Left lung (tissue), 10 donors: ENCODE data around the gene BLOC1S5. TPM values are rescaled to one million over a fixed set of nuclear protein-coding genes. Genes with fewer than 3 reads are reported as not detected.

ENCODE experiments used
- ATAC-seq: fragments of 200-7000 bp; cut with Tn5 transposase; one replicate; pipeline ENCODE4 v1.9.1; 2020; ENCODE audit warnings: moderate library complexity
- DNase-seq, 4 donors: peaks; one replicate each; pipeline ENCODE4 v3.0.0-alpha.2; 2013 to 2020
- H3K27ac ChIP-seq, 2 donors: fragments of 200-600 bp; sonication (generic) in 1 of 2; one replicate each; pipeline versions ENCODE4 v1.5.0 to v1.8.0; 2020 to 2021
- H3K27me3 ChIP-seq, 2 donors: fragments of 200-600 bp; sonication (generic) in 1 of 2; one replicate each; pipeline versions ENCODE4 v1.5.0 to v1.8.0; 2020 to 2021
- H3K36me3 ChIP-seq, 2 donors: fragments of 200-600 bp; sonication (generic) in 1 of 2; one replicate each; pipeline versions ENCODE4 v1.5.0 to v1.8.0; 2020 to 2021
- H3K4me1 ChIP-seq, 2 donors: fragments of 200-600 bp; one replicate each; pipeline ENCODE4 v1.8.0; 2021
- H3K4me3 ChIP-seq, 2 donors: fragments of 200-600 bp; sonication (generic) in 1 of 2; one replicate each; pipeline versions ENCODE4 v1.5.0 to v1.8.0; 2020 to 2021; ENCODE audit warnings: mild to moderate bottlenecking in 1 of 2
- H3K9me3 ChIP-seq, 2 donors: fragments of 200-600 bp; sonication (generic) in 1 of 2; one replicate each; pipeline versions ENCODE4 v1.5.0 to v1.8.0; 2020 to 2021
- CTCF ChIP-seq, 2 donors: fragments of 200-600 bp; sonication (generic) in 1 of 2; IDR thresholded peaks; one replicate each; pipeline versions ENCODE4 v1.5.0 to v1.8.0; 2021; ENCODE audit warnings: antibody characterized with exemption in 2 of 2
- intact Hi-C, 2 donors: fragments of 100-400 bp; cut with DNase I; formaldehyde crosslinking; loops; one replicate each; pipeline versions ENCODE4 v1.11.2 to v1.14.2; 2022
- polyA plus RNA-seq, 6 donors: library from polyadenylated mRNA; unstranded; fragments of 120-200 nt; gene quantifications; one replicate each; pipeline ENCODE4 v1.2.1, GENCODE V29; 2013; ENCODE audit not compliant: insufficient read length in 6 of 6
- total RNA-seq, 2 donors: library from RNA; stranded (reverse); fragmentation: NEBNext Ultra II Directional; extraction: Animal tissue kit (Norgen Biotek cat#: 25700); gene quantifications; one replicate each; pipeline ENCODE4 v1.2.1, GENCODE V29; 2021
- donor health status: DM: no; HTN: yes; CAD: no.
- donor health status: DM: no; HTN: no; CAD: no.

BLOC1S5 gene
- total and polyA plus RNA-seq, 8 donors: 10.8 to 22.6 (median 18.7) TPM

- DNase-seq (no peak), ATAC-seq (no peak)
- H3K36me3 ChIP-seq: peaks cover 0 to 26% of the 10 kb centered on the region in 2 donors
- H3K27ac ChIP-seq: no peak overlapping the region
- TF ChIP-seq CTCF (IDR thresholded peaks at IDR 0.05): no peak
- no peak overlapping the region for H3K4me3 ChIP-seq
- H3K27me3 ChIP-seq: no peaks in the 10 kb centered on the region
- H3K9me3 ChIP-seq: no peaks in the 10 kb centered on the region
- peaks cover 0 to 17% of the 10 kb centered on the region in 2 donors for H3K4me1 ChIP-seq
- intact Hi-C loops: no loop called here
These were observed 2.5 kb downstream of the BLOC1S5 start for GRCh38 chr6:8061736-8062135.

DNA sequence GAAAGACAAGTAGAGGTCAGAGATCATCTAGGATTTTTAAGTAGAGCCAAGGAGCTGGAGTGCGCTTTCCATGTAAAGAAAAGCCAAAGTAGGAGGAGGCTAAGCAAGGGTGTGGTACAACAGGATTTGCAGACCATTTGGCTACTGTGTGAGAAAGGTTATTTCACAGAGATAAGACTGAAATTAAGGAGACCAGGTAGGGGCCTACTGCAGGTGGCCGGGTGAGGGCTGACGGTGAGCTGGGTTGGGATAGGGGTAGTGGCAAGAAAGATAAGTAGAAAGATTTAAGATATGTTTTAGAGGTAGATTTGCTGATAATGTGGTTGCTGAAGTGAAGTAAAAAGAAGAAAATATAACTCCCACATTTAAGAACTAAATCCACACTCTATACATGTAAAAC, 3.8 kb downstream of the BLOC1S5 start:
- no peaks in the 10 kb centered on the region for H3K27me3 ChIP-seq
- H3K4me3 ChIP-seq: no peak overlapping the region
- intact Hi-C loops: no loop called here
- ATAC-seq (no peak), DNase-seq (no peak)
- H3K36me3 ChIP-seq: peaks cover 0 to 38% of the 10 kb centered on the region in 2 donors
- no peak overlapping the region for H3K27ac ChIP-seq
- H3K9me3 ChIP-seq: no peaks in the 10 kb centered on the region
- H3K4me1 ChIP-seq: peaks cover 0 to 17% of the 10 kb centered on the region in 2 donors
- TF ChIP-seq CTCF (IDR thresholded peaks at IDR 0.05): no peak

DNA sequence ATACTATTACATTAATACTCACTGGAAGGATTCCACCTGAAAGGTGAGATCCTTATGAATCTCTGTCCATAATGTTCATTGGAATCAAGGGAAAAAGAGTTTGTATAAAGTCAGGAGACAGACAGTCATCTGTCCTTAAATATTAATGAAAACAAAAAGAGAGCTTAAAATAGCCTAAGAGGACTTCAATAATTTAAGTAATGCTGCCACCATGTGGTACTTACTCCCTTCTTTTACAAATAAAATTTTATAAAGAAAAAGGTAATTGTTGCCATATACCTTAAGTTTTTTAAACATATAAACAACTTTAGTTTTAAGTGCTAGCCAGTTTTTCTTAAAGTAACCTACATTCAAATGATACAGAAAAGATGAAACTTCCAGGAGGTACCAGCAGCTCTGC, 5.1 kb downstream of the BLOC1S5 start:
- H3K36me3 ChIP-seq: peaks cover 0 to 38% of the 10 kb centered on the region in 2 donors

DNA sequence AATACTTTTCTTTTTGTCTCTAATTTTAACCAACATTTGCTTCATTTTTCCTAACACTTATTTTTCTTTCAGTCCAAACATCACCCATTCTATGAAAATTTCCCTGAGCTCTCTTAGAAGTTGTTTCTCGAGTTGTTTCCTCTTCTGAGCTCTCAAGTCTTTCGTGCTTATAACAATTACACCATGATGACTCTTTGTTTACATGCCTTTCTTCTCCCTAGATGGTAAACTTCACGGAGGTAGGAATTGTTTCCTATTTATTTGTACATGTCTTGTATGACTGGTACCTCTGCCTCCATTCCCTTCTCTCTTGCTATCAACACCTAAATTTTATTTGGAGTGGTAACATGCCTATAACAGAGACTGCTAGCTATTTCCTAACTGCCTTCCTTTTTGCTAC, 6.4 kb downstream of the BLOC1S5 start:
- intact Hi-C loops: loop anchor here in 1 of 2 donors (5.0 kb wide), 1 partner anchor 335 kb away; no protein-coding TSS in a partner anchor
- ATAC-seq: no peak

More for the DNA sequence above, 5.1 kb downstream of the BLOC1S5 start:
- peak in 1 of 4 donors; percentile 26 for DNase-seq
- no peak overlapping the region for H3K4me3 ChIP-seq
- no peak overlapping the region for H3K27ac ChIP-seq
- peaks cover 0 to 10% of the 10 kb centered on the region in 2 donors for H3K4me1 ChIP-seq
- H3K9me3 ChIP-seq: no peaks in the 10 kb centered on the region
- TF ChIP-seq CTCF (IDR thresholded peaks at IDR 0.05): peak in 1 of 2 donors; percentile 25
- intact Hi-C loops: loop anchor here in 1 of 2 donors (5.0 kb wide), 1 partner anchor 337 kb away; no protein-coding TSS in a partner anchor
- no peak for ATAC-seq
- no peaks in the 10 kb centered on the region for H3K27me3 ChIP-seq

DNA sequence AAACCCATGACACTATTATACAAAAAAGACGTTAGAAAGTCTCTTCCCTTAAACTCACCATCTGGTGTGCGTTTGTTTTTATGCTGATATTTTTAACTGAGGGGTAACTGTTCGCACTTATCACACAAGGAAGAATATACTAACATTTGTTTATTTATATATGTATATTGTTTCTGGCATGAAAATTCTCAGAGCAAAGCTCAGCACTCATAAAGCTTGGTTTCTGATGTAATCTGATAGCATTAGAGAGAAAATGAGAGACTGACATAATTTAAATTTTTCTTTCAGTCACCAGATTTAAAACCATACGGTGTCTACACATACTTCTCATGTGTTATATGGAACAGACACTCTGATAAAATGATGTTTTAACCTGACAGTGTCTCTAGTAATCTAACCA, 6.9 kb downstream of the BLOC1S5 start:
- DNase-seq (no peak), ATAC-seq (no peak)
- no peaks in the 10 kb centered on the region for H3K4me1 ChIP-seq
- no peaks in the 10 kb centered on the region for H3K27me3 ChIP-seq
- TF ChIP-seq CTCF (IDR thresholded peaks at IDR 0.05): no peak
- H3K4me3 ChIP-seq: no peak overlapping the region
- peaks cover 0 to 38% of the 10 kb centered on the region in 2 donors for H3K36me3 ChIP-seq
- H3K9me3 ChIP-seq: no peaks in the 10 kb centered on the region
- intact Hi-C loops: loop anchor here in 1 of 2 donors (5.0 kb wide), 1 partner anchor 335 kb away; no protein-coding TSS in a partner anchor
- H3K27ac ChIP-seq: no peak overlapping the region

More for the DNA sequence above, 6.4 kb downstream of the BLOC1S5 start:
- Histone ChIP-seq H3K27me3 (no peaks in the 10 kb centered on the region), H3K4me1 (peaks cover 0 to 4% of the 10 kb centered on the region in 2 donors), H3K9me3 (no peaks in the 10 kb centered on the region), H3K36me3 (peaks cover 0 to 38% of the 10 kb centered on the region in 2 donors), H3K27ac (no peak overlapping the region), H3K4me3 (no peak overlapping the region)
- no peak for TF ChIP-seq CTCF (IDR thresholded peaks at IDR 0.05)
- no peak for DNase-seq
